GM12873 (cell line): ENCODE measurements around the gene LAMTOR1.

Experiments
- CTCF ChIP-seq: IDR thresholded peaks from 2 replicates; pipeline ENCODE4 v1.5.1; 2012; ENCODE audit warnings: low read depth, mild to moderate bottlenecking, moderate library complexity, low read length, control low read depth; ENCODE audit not compliant: insufficient read depth; ENCODE audit errors: missing control alignments

Gene LAMTOR1

GRCh38 chr11:72069200-72069599, 33.9 kb downstream of the LAMTOR1 start:
- no peak for TF ChIP-seq CTCF

- no peak for TF ChIP-seq CTCF
Measured at GRCh38 chr11:72067676-72068075, 35.4 kb downstream of the LAMTOR1 start.

GRCh38 chr11:72067266-72067665, 35.8 kb downstream of the LAMTOR1 start:
- no peak for TF ChIP-seq CTCF

GRCh38 chr11:72066855-72067254, 36.2 kb downstream of the LAMTOR1 start:
- no peak for TF ChIP-seq CTCF

- no peak for TF ChIP-seq CTCF
Measured at GRCh38 chr11:72061739-72062396, 41.2 kb downstream of the LAMTOR1 start.

GRCh38 chr11:72058416-72059034, 44.6 kb downstream of the LAMTOR1 start:
- TF ChIP-seq CTCF: no peak

GRCh38 chr11:72048766-72049460, 54.2 kb downstream of the LAMTOR1 start:
- no peak for TF ChIP-seq CTCF
